OCI-LY3 (cell line): Measurements from ENCODE around the gene GIGYF1.

Experiments
- H2AFZ ChIP-seq: fragments of 200-600, 300-600 bp; shearing (Covaris generic); 2 replicates; pipeline ENCODE4 v1.6.0; 2014; ENCODE audit warnings: antibody characterized with exemption, low read depth, low read length
- H3K27ac ChIP-seq: fragments of 200-600, 300-600 bp; sonication (generic); 2 replicates; pipeline ENCODE4 v1.5.1; 2014; ENCODE audit warnings: mild to moderate bottlenecking, low read length, moderate library complexity, mixed read lengths
- H3K27me3 ChIP-seq: fragments of 200-600, 300-600 bp; sonication (generic); 2 replicates; pipeline ENCODE4 v1.6.1; 2014; ENCODE audit warnings: low read depth, low read length, mixed read lengths
- H3K36me3 ChIP-seq: fragments of 200-600, 300-600 bp; sonication (generic); replicated peaks from 2 replicates; pipeline ENCODE3; 2014; ENCODE audit warnings: low read depth, low read length, mixed read lengths
- H3K4me1 ChIP-seq: fragments of 300-600, 200-600 bp; sonication (generic); 2 replicates; pipeline ENCODE4 v1.6.1; 2014; ENCODE audit warnings: low read length, mixed read lengths
- H3K4me2 ChIP-seq: fragments of 200-600, 300-600 bp; sonication (generic); 2 replicates; pipeline ENCODE4 v1.6.1; 2014; ENCODE audit warnings: low read length, mixed read lengths
- H3K4me3 ChIP-seq: fragments of 300-600, 200-600 bp; sonication (generic); 2 replicates; pipeline ENCODE4 v1.5.1; 2014; ENCODE audit warnings: antibody characterized with exemption, mild to moderate bottlenecking, low read length, moderate library complexity
- H3K79me2 ChIP-seq: fragments of 300-600, 200-600 bp; shearing (Covaris generic); 2 replicates; pipeline ENCODE4 v1.6.1; 2014; ENCODE audit warnings: mild to moderate bottlenecking, low read length, mixed read lengths
- H3K9ac ChIP-seq: fragments of 300-600, 200-600 bp; shearing (Covaris generic); 2 replicates; pipeline ENCODE4 v1.6.0; 2014; ENCODE audit warnings: mild to moderate bottlenecking, low read length, moderate library complexity
- H3K9me3 ChIP-seq: fragments of 200-600, 300-600 bp; shearing (Covaris generic); 2 replicates; pipeline ENCODE4 v1.6.1; 2014; ENCODE audit warnings: low read length, mixed read lengths; ENCODE audit not compliant: insufficient read depth
- H4K20me1 ChIP-seq: fragments of 200-600, 300-600 bp; sonication (generic); 2 replicates; pipeline ENCODE4 v1.6.1; 2016; ENCODE audit warnings: low read length, mixed read lengths; ENCODE audit not compliant: insufficient read depth
- CTCF ChIP-seq: fragments of 200-600, 300-600 bp; sonication (generic); IDR thresholded peaks from 2 replicates; pipeline ENCODE4 v1.5.1; 2014; ENCODE audit warnings: antibody characterized with exemption, low read length, low read depth
- EZH2phosphoT487 ChIP-seq: fragments of 200-600 bp; shearing (Covaris generic); IDR thresholded peaks from 2 replicates; pipeline ENCODE4 v1.6.1; 2018; ENCODE audit warnings: antibody characterized with exemption, mixed run types, low read depth

GIGYF1 gene

GRCh38 chr7:100714725-100715124 lies 20.7 kb upstream of the GIGYF1 start:
- Histone ChIP-seq H3K36me3 (no peaks in the 10 kb centered on the region), H2AFZ (no peak overlapping the region), H3K4me2 (no peak overlapping the region), H3K9me3 (no peaks in the 10 kb centered on the region), H3K4me1 (no peaks in the 10 kb centered on the region), H3K79me2 (no peaks in the 10 kb centered on the region), H3K27ac (no peak overlapping the region), H3K4me3 (no peak overlapping the region), H3K9ac (no peak overlapping the region), H3K27me3 (no peaks in the 10 kb centered on the region), H4K20me1 (no peaks in the 10 kb centered on the region)
- TF ChIP-seq CTCF: no peak
- no peak for TF ChIP-seq EZH2phosphoT487

DNA sequence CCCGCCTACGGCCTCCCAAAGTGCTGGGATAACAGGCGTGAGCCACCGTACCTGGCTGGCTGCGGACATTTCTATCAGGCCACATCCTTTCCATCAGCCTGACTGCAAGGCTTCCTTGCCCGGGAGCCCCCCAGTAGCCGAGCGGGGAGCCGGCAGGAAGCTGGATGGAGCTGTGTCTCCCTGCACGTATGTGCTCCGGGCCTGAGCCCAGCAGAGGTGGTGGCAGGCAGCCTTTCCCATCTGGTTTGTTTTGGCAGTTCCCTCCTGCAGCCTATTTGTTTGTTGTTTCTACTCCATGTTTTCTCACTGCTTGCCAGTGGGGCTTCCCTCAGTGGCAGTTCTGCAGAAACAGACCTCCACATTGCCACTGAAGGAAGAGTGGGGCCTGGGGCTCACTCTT lies 17.3 kb upstream of the GIGYF1 start:
- Histone ChIP-seq H4K20me1 (no peaks in the 10 kb centered on the region), H3K36me3 (peaks cover 8% of the 10 kb centered on the region), H3K9me3 (no peaks in the 10 kb centered on the region), H3K9ac (no peak overlapping the region), H2AFZ (no peak overlapping the region), H3K4me3 (no peak overlapping the region), H3K4me2 (no peak overlapping the region), H3K27me3 (no peaks in the 10 kb centered on the region), H3K27ac (no peak overlapping the region), H3K4me1 (peaks cover 9% of the 10 kb centered on the region), H3K79me2 (peaks cover 21% of the 10 kb centered on the region)
- no peak for TF ChIP-seq EZH2phosphoT487
- no peak for TF ChIP-seq CTCF

- Histone ChIP-seq H3K4me2 (no peak overlapping the region), H3K27me3 (no peaks in the 10 kb centered on the region), H3K79me2 (peaks cover 27% of the 10 kb centered on the region), H3K36me3 (peaks cover 8% of the 10 kb centered on the region), H2AFZ (no peak overlapping the region), H3K9ac (no peak overlapping the region), H4K20me1 (no peaks in the 10 kb centered on the region), H3K9me3 (no peaks in the 10 kb centered on the region), H3K27ac (no peak overlapping the region), H3K4me1 (peaks cover 9% of the 10 kb centered on the region), H3K4me3 (no peak overlapping the region)
- no peak for TF ChIP-seq CTCF
Observed at GRCh38 chr7:100710452-100710851, 16.4 kb upstream of the GIGYF1 start.

GRCh38 chr7:100708395-100708794 lies 14.3 kb upstream of the GIGYF1 start:
- no peaks in the 10 kb centered on the region for H3K9me3 ChIP-seq
- H3K4me1 ChIP-seq: peaks cover 14% of the 10 kb centered on the region
- TF ChIP-seq EZH2phosphoT487 (no peak), CTCF (no peak)
- H3K4me3 ChIP-seq: no peak overlapping the region
- no peak overlapping the region for H2AFZ ChIP-seq
- H3K27me3 ChIP-seq: no peaks in the 10 kb centered on the region
- H4K20me1 ChIP-seq: no peaks in the 10 kb centered on the region
- H3K27ac ChIP-seq: no peak overlapping the region
- no peak overlapping the region for H3K9ac ChIP-seq
- H3K4me2 ChIP-seq: no peak overlapping the region
- H3K36me3 ChIP-seq: peaks cover 8% of the 10 kb centered on the region
- peaks cover 29% of the 10 kb centered on the region for H3K79me2 ChIP-seq
